GM12874 (cell line): ENCODE results near the gene RAP1GAP2.

Experiments used
- CTCF ChIP-seq: IDR thresholded peaks from 2 replicates; pipeline ENCODE4 v1.5.1; 2011; ENCODE audit warnings: low read depth, mild to moderate bottlenecking, control low read depth, low read length, moderate library complexity; ENCODE audit not compliant: insufficient read depth

RAP1GAP2 gene

GRCh38 chr17:2800367-2800766 lies 4.1 kb downstream of the RAP1GAP2 start:
- no peak for TF ChIP-seq CTCF

DNA sequence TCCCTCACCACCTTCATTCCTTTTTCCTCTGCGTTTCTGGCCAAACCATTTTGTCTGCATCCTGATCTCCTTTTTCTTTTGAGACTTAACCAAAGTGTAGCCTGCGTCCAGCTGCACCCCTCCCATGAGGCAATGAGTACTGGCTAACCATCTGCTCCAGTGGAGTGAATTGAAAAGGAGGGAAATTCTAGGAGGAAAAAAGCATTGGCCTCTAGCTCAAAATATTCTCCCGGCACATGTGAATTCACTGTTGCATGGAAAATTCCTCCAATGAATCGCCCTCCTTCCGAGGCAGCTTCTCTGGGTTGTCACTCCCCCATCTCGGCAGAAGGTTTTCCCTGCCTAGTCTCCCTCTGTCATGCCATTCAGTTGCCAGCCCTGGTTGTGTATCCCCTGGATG lies 5.6 kb downstream of the RAP1GAP2 start:
- TF ChIP-seq CTCF = no peak

GRCh38 chr17:2802574-2802973 lies 6.3 kb downstream of the RAP1GAP2 start:
- TF ChIP-seq CTCF = no peak

GRCh38 chr17:2803386-2803785 lies 7.1 kb downstream of the RAP1GAP2 start:
- no peak for TF ChIP-seq CTCF

- no peak for TF ChIP-seq CTCF
These were observed 7.7 kb downstream of the RAP1GAP2 start for GRCh38 chr17:2803971-2804370.

- TF ChIP-seq CTCF = no peak
These were observed 8.7 kb downstream of the RAP1GAP2 start for GRCh38 chr17:2804912-2805311.

DNA sequence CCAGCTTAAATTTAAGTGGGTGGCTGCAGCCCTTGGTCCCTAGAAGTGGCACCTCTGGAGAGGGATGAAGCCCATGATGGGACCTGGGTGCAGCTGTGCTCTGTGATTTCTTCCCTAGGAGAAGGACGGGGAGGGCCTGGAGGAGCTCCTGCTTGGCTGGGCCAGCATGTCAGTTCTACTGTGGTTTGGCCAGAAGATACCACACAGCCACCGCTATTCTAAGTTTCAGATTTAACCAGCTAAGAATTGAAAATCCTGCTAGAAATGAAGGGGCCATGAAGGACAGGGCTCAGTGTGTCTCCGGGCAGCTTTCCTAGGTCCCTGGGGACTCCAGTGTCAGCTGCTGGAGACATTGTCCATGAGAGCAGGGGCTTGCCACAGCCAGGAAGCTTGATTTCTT lies 9.7 kb downstream of the RAP1GAP2 start:
- TF ChIP-seq CTCF = no peak
